C4-2B (cell line): Measurements from ENCODE around the gene COL26A1.

ENCODE experiments used
- ZFX ChIP-seq: fragments of 450-650 bp; IDR thresholded peaks from 2 replicates; pipeline ENCODE4 v1.6.1; 2017
- TF ChIP-seq, protein P1 (sequence below): fragments of 450-650 bp; conservative IDR thresholded peaks from 2 replicates; pipeline ENCODE4 v1.5.1; 2017; ENCODE audit warnings: mild to moderate bottlenecking

DNA sequence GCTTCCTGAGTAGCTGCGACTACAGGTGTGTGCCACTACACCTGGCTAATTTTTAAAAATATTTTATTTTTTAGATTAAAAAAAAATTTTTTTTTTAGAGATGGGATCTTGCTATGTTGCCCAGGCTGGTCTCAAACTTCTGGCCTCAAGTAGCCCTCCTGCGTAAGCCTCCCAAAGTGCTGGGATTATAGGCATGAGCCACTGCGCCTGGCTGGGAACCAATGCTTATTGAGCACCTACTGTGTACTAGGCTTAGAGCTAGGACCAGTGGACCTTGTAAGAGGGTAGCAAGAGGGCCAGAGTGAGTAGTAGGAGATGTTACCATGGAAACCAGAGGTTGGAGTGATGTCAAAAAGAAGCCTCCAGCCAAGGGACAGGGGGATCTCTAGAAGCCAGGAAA, 31.2 kb downstream of the COL26A1 start:
- TF ChIP-seq, protein P1, sequence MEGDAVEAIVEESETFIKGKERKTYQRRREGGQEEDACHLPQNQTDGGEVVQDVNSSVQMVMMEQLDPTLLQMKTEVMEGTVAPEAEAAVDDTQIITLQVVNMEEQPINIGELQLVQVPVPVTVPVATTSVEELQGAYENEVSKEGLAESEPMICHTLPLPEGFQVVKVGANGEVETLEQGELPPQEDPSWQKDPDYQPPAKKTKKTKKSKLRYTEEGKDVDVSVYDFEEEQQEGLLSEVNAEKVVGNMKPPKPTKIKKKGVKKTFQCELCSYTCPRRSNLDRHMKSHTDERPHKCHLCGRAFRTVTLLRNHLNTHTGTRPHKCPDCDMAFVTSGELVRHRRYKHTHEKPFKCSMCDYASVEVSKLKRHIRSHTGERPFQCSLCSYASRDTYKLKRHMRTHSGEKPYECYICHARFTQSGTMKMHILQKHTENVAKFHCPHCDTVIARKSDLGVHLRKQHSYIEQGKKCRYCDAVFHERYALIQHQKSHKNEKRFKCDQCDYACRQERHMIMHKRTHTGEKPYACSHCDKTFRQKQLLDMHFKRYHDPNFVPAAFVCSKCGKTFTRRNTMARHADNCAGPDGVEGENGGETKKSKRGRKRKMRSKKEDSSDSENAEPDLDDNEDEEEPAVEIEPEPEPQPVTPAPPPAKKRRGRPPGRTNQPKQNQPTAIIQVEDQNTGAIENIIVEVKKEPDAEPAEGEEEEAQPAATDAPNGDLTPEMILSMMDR = no peak
- no peak for TF ChIP-seq ZFX
